Smooth muscle cell (in vitro differentiated cells): ENCODE results near the gene MYH14. TPM values are rescaled to one million over a fixed set of nuclear protein-coding genes. Genes with fewer than 3 reads are reported as not detected.
"Not testable (repeated sequence)": the region's sequence is repeated elsewhere in the genome, so short reads cannot be mapped to it uniquely, and the experiment has no call there.

Experiments
- DNase-seq: peaks from one replicate; lab custom pipeline; 2025; ENCODE audit not compliant: unreplicated experiment; lab: John Stamatoyannopoulos, UW
- H2AFZ ChIP-seq: fragments of 200-600 bp; sonication (generic); 2 replicates; pipeline ENCODE4 v1.6.0; 2016; ENCODE audit warnings: antibody characterized with exemption, low read depth, mild to moderate bottlenecking
- H3F3A ChIP-seq: fragments of 200-600 bp; sonication (generic); 2 replicates; pipeline ENCODE4 v1.6.0; 2017; ENCODE audit warnings: antibody characterized with exemption, low read depth
- H3K27ac ChIP-seq: fragments of 200-600 bp; sonication (generic); 2 replicates; pipeline ENCODE4 v1.5.1; 2016; ENCODE audit warnings: low read depth, mild to moderate bottlenecking
- H3K27me3 ChIP-seq: fragments of 200-600 bp; sonication (generic); 2 replicates; pipeline ENCODE4 v1.6.1; 2016; ENCODE audit warnings: low read depth, mild to moderate bottlenecking
- H3K36me3 ChIP-seq: fragments of 200-600 bp; sonication (generic); 2 replicates; pipeline ENCODE4 v1.5.1; 2016; ENCODE audit warnings: low read depth
- H3K4me1 ChIP-seq: fragments of 200-600 bp; sonication (generic); 2 replicates; pipeline ENCODE4 v1.5.1; 2016; ENCODE audit warnings: low read depth
- H3K4me2 ChIP-seq: fragments of 200-600 bp; sonication (generic); 2 replicates; pipeline ENCODE4 v1.6.0; 2016; ENCODE audit warnings: mild to moderate bottlenecking
- H3K4me3 ChIP-seq: fragments of 200-600 bp; sonication (generic); 2 replicates; pipeline ENCODE4 v1.5.1; 2016; ENCODE audit warnings: mild to moderate bottlenecking
- H3K79me2 ChIP-seq: fragments of 200-600 bp; sonication (generic); 2 replicates; pipeline ENCODE4 v1.6.0; 2016; ENCODE audit warnings: low read depth, mild to moderate bottlenecking
- H3K9ac ChIP-seq: fragments of 200-600 bp; sonication (generic); 2 replicates; pipeline ENCODE4 v1.6.0; 2016; ENCODE audit warnings: low read depth
- H3K9me3 ChIP-seq: fragments of 200-600 bp; sonication (generic); replicated peaks from 2 replicates; pipeline ENCODE4 v1.5.1; 2016; ENCODE audit warnings: low read depth
- H4K20me1 ChIP-seq: fragments of 200-600 bp; sonication (generic); 2 replicates; pipeline ENCODE4 v1.6.0; 2016; ENCODE audit warnings: low read depth
- WGBS: methylation state at CpG from one replicate; pipeline ENCODE4 v1.1.7; 2016; ENCODE audit warnings: low lambda C conversion rate; 5-methylcytosine and 5-hydroxymethylcytosine counted together
- polyA plus RNA-seq: library from polyadenylated mRNA; unstranded; fragments of >200 nt; fragmentation: Nextera tagmentation; extraction: Ambion mirVana; gene quantifications from 2 replicates; pipeline ENCODE4 v1.2.1, GENCODE V29; 2016
- total RNA-seq: library from RNA; depleted of rRNA; stranded (reverse); fragments of >200 nt; gene quantifications from 2 replicates; pipeline ENCODE4 v1.2.3, GENCODE V29; 2014
- TF ChIP-seq, protein P1 (sequence below): fragments of 200-600 bp; sonication (generic); IDR thresholded peaks from 2 replicates; pipeline ENCODE4 v1.5.1; 2017; ENCODE audit warnings: borderline replicate concordance, mild to moderate bottlenecking, antibody characterized with exemption; ENCODE audit not compliant: insufficient read depth, poor library complexity, severe bottlenecking

MYH14 gene
- total and polyA plus RNA-seq, 2 experiments from 2014 or later: 7.5 to 30.6 TPM

DNA sequence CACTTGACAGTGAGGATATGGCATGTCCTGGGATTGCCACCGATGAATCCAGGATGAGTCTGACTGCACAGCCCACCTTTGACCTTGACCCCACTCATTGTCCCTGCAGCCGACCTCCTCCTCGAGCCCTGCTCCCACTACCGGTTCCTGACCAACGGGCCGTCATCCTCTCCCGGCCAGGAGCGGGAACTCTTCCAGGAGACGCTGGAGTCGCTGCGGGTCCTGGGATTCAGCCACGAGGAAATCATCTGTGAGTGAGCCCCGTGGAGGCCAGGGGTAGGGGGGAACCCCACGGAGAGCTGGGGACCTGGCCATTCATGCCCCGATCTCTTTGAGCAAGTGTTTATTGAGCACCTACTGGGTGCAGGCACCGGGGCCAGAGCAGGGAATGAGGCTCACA lies 28.4 kb downstream of the MYH14 start:
- Histone ChIP-seq H3K79me2 (no peaks in the 10 kb centered on the region), H3K4me2 (no peak overlapping the region), H3F3A (no peaks in the 10 kb centered on the region), H3K9me3 (no peaks in the 10 kb centered on the region), H2AFZ (no peak overlapping the region), H3K4me1 (peaks cover 11% of the 10 kb centered on the region), H3K36me3 (no peaks in the 10 kb centered on the region), H4K20me1 (no peaks in the 10 kb centered on the region), H3K9ac (no peak overlapping the region), H3K4me3 (no peak overlapping the region), H3K27ac (no peak overlapping the region), H3K27me3 (no peaks in the 10 kb centered on the region)
- DNase-seq: no peak
- TF ChIP-seq, protein P1, sequence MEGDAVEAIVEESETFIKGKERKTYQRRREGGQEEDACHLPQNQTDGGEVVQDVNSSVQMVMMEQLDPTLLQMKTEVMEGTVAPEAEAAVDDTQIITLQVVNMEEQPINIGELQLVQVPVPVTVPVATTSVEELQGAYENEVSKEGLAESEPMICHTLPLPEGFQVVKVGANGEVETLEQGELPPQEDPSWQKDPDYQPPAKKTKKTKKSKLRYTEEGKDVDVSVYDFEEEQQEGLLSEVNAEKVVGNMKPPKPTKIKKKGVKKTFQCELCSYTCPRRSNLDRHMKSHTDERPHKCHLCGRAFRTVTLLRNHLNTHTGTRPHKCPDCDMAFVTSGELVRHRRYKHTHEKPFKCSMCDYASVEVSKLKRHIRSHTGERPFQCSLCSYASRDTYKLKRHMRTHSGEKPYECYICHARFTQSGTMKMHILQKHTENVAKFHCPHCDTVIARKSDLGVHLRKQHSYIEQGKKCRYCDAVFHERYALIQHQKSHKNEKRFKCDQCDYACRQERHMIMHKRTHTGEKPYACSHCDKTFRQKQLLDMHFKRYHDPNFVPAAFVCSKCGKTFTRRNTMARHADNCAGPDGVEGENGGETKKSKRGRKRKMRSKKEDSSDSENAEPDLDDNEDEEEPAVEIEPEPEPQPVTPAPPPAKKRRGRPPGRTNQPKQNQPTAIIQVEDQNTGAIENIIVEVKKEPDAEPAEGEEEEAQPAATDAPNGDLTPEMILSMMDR: no peak
- 94% methylated on average over 16 of the region's 16 CpGs for WGBS

DNA sequence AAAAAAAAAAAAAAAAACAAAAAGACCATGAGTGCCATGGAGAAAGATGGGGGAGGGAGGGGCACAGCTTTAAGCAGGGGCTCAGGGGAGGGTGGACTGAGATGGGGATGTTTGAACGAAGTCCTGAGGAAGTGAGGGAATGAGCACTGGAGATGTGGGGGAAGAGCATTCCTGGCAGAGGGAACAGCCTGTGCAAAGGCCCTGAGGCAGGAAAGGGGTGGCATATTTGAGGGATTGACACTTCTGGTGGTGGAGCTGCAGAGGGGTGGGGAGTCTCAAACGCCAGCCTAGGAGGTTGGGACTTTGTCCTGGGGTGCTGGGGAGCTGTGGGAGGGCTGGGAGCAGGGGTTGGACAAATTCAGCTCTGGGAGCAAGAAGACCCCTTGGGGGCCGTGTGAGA lies 29.2 kb downstream of the MYH14 start:
- no peaks in the 10 kb centered on the region for H3F3A ChIP-seq
- peaks cover 11% of the 10 kb centered on the region for H3K4me1 ChIP-seq
- no peak overlapping the region for H3K4me3 ChIP-seq
- no peak overlapping the region for H3K27ac ChIP-seq
- H3K27me3 ChIP-seq: no peaks in the 10 kb centered on the region
- DNase-seq: no peak
- no peak overlapping the region for H3K4me2 ChIP-seq
- H3K79me2 ChIP-seq: no peaks in the 10 kb centered on the region
- WGBS: 77% methylated on average over 2 of the region's 3 CpGs
- no peak overlapping the region for H3K9ac ChIP-seq
- TF ChIP-seq, protein P1: no peak
- no peaks in the 10 kb centered on the region for H4K20me1 ChIP-seq
- no peak overlapping the region for H2AFZ ChIP-seq
- H3K9me3 ChIP-seq: no peaks in the 10 kb centered on the region
- no peaks in the 10 kb centered on the region for H3K36me3 ChIP-seq

DNA sequence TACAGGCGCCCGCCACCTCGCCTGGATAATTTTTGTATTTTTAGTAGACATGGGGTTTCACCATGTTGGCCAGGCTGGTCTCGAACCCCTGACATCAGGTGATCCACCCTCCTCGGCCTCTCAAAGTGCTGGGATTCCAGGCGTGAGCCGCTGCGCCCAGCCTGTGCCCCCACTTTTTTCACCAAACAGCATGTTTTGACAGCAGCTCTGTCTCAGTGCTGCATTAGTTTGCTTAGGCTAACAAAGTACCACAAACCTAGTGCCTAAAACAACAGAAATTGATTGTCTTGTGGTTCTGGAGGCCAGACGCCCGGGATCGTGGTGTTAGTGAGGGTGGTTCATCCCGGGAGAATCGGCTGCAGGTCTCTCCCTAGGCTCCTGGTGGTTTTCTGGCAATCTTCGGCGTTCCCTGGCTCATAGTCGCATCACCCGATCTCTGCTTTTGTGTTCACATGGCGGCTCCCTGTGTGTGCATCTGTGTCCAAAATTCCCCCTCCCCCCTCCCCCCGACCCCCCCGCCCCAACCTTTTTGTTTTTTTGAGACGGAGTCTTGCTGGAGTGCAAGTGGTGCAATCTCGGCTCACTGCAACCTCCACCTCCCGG lies 30.0 kb downstream of the MYH14 start:
- WGBS: 88% methylated on average over 21 of the region's 23 CpGs
- Histone ChIP-seq H3K4me2 (no peak overlapping the region), H3K79me2 (no peaks in the 10 kb centered on the region), H3K4me1 (peaks cover 11% of the 10 kb centered on the region), H3K27me3 (no peaks in the 10 kb centered on the region), H3K27ac (no peak overlapping the region), H3K4me3 (no peak overlapping the region), H4K20me1 (no peaks in the 10 kb centered on the region), H3K36me3 (no peaks in the 10 kb centered on the region), H2AFZ (no peak overlapping the region), H3F3A (no peaks in the 10 kb centered on the region), H3K9me3 (no peaks in the 10 kb centered on the region), H3K9ac (no peak overlapping the region)
- no peak for DNase-seq
- TF ChIP-seq, protein P1: no peak

DNA sequence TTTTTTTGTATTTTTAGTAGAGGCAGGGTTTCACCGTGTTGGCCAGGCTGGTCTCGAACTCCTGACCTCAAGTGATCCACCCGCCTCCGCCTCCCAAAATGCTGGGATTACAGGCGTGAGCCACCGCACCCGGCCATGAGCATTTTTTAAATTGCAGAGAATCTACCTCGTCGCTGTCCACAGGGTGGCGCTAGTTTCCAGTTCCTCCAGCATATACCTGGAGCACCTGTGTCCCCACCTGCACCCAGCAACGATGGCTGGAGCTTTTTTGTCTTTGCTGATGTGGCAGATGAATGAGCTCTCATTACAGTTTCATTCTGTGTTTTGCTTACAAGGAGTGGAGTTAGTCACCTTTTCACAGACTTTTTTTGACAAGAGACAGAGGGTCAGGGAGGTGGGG lies 34.1 kb downstream of the MYH14 start:
- not testable (repeated sequence) for H3K36me3 ChIP-seq, H3K27ac ChIP-seq, H2AFZ ChIP-seq, H3K9ac ChIP-seq, H3K79me2 ChIP-seq, H3F3A ChIP-seq, H4K20me1 ChIP-seq, DNase-seq, H3K4me2 ChIP-seq, H3K4me3 ChIP-seq, H3K9me3 ChIP-seq, H3K27me3 ChIP-seq
- WGBS: 45% methylated on average over 11 of the region's 11 CpGs
- peaks cover 11% of the 10 kb centered on the region for H3K4me1 ChIP-seq
- TF ChIP-seq, protein P1: peak; percentile 10
